Measurements from ENCODE around the gene RAVER1. TPM values are rescaled to one million over a fixed set of nuclear protein-coding genes. Genes with fewer than 3 reads are reported as not detected.
A peak's percentile ranks its signal among the peaks of the same experiment; 100 is the strongest.

The RAVER1 gene
- total and polyA plus RNA-seq, 9 of the 15 experiments (the other 6 are each of a cell fraction or from before 2014, with no cell fraction given) = 0.06 to 113 (median 7.0) TPM

DNA sequence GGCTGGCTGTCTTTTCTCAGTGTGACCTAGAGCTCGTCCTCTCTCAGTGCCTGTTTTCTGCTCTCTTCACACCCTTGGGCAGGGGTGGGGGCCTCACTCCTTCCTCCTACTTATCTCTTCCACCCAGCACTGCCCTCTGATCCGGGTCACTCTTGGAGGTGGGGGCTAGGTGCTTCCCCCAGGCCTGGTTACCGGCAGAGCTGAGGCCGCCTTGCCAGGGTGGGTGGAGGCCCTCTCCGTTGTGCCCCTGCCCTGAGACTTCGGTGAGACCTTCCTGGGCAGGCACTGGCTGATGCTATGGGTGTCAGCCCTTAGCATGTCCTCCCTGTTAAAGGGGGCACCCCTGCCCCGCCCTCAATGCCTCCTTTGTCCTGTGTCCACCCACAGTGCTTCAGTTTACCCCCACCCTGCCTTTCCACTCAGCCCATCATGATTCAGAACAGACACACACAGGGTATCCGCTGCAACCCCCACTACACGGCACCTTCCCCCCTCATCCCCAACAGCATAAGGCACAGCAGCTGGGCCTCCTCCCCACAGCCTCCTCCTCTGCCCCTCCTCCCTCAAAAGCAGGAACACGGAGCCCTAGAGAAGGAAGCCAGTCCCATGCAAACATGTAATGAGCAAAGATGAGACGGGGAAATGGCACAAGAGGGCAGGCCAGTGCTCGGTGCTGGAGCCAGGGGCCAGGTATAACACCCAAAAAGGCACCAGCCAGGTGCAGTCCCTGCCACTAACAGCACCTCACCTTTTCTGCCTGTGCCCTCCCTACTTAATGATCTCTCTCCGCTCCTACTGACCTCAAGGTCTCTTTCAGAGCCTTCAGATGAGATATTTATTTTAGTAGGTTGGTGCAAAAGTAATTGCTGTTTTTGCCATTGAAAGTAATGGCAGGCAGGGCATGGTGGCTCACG is 33.5 kb downstream of the RAVER1 start (continued):
- TF ChIP-seq, protein P1, sequence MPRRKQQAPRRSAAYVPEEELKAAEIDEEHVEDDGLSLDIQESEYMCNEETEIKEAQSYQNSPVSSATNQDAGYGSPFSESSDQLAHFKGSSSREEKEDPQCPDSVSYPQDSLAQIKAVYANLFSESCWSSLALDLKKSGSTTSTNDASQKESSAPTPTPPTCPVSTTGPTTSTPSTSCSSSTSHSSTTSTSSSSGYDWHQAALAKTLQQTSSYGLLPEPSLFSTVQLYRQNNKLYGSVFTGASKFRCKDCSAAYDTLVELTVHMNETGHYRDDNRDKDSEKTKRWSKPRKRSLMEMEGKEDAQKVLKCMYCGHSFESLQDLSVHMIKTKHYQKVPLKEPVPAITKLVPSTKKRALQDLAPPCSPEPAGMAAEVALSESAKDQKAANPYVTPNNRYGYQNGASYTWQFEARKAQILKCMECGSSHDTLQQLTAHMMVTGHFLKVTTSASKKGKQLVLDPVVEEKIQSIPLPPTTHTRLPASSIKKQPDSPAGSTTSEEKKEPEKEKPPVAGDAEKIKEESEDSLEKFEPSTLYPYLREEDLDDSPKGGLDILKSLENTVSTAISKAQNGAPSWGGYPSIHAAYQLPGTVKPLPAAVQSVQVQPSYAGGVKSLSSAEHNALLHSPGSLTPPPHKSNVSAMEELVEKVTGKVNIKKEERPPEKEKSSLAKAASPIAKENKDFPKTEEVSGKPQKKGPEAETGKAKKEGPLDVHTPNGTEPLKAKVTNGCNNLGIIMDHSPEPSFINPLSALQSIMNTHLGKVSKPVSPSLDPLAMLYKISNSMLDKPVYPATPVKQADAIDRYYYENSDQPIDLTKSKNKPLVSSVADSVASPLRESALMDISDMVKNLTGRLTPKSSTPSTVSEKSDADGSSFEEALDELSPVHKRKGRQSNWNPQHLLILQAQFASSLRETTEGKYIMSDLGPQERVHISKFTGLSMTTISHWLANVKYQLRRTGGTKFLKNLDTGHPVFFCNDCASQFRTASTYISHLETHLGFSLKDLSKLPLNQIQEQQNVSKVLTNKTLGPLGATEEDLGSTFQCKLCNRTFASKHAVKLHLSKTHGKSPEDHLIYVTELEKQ (CRISPR knock-in tag; IDR thresholded peaks at IDR 0.05) = no peak
- no peak for TF ChIP-seq KDM5B (IDR thresholded peaks at IDR 0.05; ENCODE audit: insufficient replicate concordance, low read depth, low read length)
- no peak for TF ChIP-seq E2F3 (CRISPR knock-in tag; IDR thresholded peaks at IDR 0.05)
- TF ChIP-seq ZNF23 (CRISPR knock-in tag; IDR thresholded peaks at IDR 0.05) = no peak
- 0 out of 2 replicates have a peak, but pooled peaks have one; percentile 79 for TF ChIP-seq HNRNPL (IDR thresholded peaks at IDR 0.05; ENCODE audit: low read depth, low read length)
- TF ChIP-seq, protein P2, sequence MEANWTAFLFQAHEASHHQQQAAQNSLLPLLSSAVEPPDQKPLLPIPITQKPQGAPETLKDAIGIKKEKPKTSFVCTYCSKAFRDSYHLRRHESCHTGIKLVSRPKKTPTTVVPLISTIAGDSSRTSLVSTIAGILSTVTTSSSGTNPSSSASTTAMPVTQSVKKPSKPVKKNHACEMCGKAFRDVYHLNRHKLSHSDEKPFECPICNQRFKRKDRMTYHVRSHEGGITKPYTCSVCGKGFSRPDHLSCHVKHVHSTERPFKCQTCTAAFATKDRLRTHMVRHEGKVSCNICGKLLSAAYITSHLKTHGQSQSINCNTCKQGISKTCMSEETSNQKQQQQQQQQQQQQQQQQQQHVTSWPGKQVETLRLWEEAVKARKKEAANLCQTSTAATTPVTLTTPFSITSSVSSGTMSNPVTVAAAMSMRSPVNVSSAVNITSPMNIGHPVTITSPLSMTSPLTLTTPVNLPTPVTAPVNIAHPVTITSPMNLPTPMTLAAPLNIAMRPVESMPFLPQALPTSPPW (CRISPR knock-in tag; IDR thresholded peaks at IDR 0.05) = peak; percentile 96
- TF ChIP-seq, protein P3, sequence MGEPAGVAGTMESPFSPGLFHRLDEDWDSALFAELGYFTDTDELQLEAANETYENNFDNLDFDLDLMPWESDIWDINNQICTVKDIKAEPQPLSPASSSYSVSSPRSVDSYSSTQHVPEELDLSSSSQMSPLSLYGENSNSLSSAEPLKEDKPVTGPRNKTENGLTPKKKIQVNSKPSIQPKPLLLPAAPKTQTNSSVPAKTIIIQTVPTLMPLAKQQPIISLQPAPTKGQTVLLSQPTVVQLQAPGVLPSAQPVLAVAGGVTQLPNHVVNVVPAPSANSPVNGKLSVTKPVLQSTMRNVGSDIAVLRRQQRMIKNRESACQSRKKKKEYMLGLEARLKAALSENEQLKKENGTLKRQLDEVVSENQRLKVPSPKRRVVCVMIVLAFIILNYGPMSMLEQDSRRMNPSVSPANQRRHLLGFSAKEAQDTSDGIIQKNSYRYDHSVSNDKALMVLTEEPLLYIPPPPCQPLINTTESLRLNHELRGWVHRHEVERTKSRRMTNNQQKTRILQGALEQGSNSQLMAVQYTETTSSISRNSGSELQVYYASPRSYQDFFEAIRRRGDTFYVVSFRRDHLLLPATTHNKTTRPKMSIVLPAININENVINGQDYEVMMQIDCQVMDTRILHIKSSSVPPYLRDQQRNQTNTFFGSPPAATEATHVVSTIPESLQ (CRISPR knock-in tag; IDR thresholded peaks at IDR 0.05) = no peak
- TF ChIP-seq RFX5 (IDR thresholded peaks at IDR 0.05; ENCODE audit: low read depth, low read length) = no peak
- no peak for TF ChIP-seq KDM2B (CRISPR knock-in tag; IDR thresholded peaks at IDR 0.05)
- TF ChIP-seq ZNF76 (CRISPR knock-in tag; IDR thresholded peaks at IDR 0.05; ENCODE audit: borderline replicate concordance) = no peak
- TF ChIP-seq BCL6 (CRISPR knock-in tag; IDR thresholded peaks at IDR 0.05) = no peak
- no peak for TF ChIP-seq ARHGAP35 (IDR thresholded peaks at IDR 0.05; ENCODE audit: partially characterized antibody)
- peak; percentile 58; the same call in 1 of the 2 replicates for TF ChIP-seq BCOR (IDR thresholded peaks at IDR 0.05)
- TF ChIP-seq HNRNPLL (IDR thresholded peaks at IDR 0.05; ENCODE audit: low read depth, low read length, poor library complexity, severe bottlenecking) = no peak
- TF ChIP-seq, protein P4, sequence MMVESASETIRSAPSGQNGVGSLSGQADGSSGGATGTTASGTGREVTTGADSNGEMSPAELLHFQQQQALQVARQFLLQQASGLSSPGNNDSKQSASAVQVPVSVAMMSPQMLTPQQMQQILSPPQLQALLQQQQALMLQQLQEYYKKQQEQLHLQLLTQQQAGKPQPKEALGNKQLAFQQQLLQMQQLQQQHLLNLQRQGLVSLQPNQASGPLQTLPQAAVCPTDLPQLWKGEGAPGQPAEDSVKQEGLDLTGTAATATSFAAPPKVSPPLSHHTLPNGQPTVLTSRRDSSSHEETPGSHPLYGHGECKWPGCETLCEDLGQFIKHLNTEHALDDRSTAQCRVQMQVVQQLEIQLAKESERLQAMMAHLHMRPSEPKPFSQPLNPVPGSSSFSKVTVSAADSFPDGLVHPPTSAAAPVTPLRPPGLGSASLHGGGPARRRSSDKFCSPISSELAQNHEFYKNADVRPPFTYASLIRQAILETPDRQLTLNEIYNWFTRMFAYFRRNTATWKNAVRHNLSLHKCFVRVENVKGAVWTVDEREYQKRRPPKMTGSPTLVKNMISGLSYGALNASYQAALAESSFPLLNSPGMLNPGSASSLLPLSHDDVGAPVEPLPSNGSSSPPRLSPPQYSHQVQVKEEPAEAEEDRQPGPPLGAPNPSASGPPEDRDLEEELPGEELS (CRISPR knock-in tag; IDR thresholded peaks at IDR 0.05; ENCODE audit: borderline replicate concordance) = no peak
- peak; percentile 10; the same call in 1 of the 2 replicates for TF ChIP-seq ZNF316 (IDR thresholded peaks at IDR 0.05)
- no peak for TF ChIP-seq YY1 (IDR thresholded peaks at IDR 0.05; ENCODE audit: borderline replicate concordance in 1 of 3, control insufficient read depth in 1 of 3, extremely low read depth in 1 of 3, insufficient read depth in 3 of 3, insufficient read length in 1 of 3, insufficient replicate concordance in 2 of 3, low read depth in 1 of 3, low read length in 2 of 3)

Data from K562 (cell line).